Panc1 (cell line): ENCODE measurements around the gene TBCK.

Experiments used
- CTCF ChIP-seq: fragments of 450-650 bp; IDR thresholded peaks from 2 replicates; pipeline ENCODE4 v1.5.1; 2017; ENCODE audit warnings: mild to moderate bottlenecking
- REST ChIP-seq, 2 experiments: IDR thresholded peaks; 2 replicates each; pipeline ENCODE4 v1.6.1; 2011 to 2012; ENCODE audit warnings: low read depth in 2 of 2, control low read depth in 1 of 2, low read length in 1 of 2, mild to moderate bottlenecking in 1 of 2, moderate library complexity in 1 of 2; ENCODE audit not compliant: insufficient read depth in 1 of 2
- SIN3A ChIP-seq: IDR thresholded peaks from 2 replicates; pipeline ENCODE4 v1.6.1; 2012; ENCODE audit warnings: low read depth, mild to moderate bottlenecking, low read length, moderate library complexity, borderline replicate concordance; ENCODE audit not compliant: insufficient read depth

- TF ChIP-seq CTCF, result no peak
- TF ChIP-seq REST (IDR thresholded peaks at IDR 0.05; ENCODE audit: insufficient read depth in 1 of 2, low read depth in 2 of 2, low read length in 1 of 2), result no peak
- TF ChIP-seq SIN3A, result no peak
Observed at GRCh38 chr4:106036334-106036733, 279.7 kb downstream of the TBCK start.
